ENCODE results near the gene CYLD. TPM values are rescaled to one million over a fixed set of nuclear protein-coding genes. Genes with fewer than 3 reads are reported as not detected.

CYLD gene
- total RNA-seq, 4 donors from 2014 or later = 24.3 to 56.1 (median 30.0) TPM

- DNase-seq = no peak
- TF ChIP-seq CTCF (IDR thresholded peaks at IDR 0.05) (no peak), POLR2A (IDR thresholded peaks at IDR 0.05) (no peak)
- no peak overlapping the region for H3K27ac ChIP-seq
- no peaks in the 10 kb centered on the region for H3K36me3 ChIP-seq
- no peak overlapping the region for H3K4me3 ChIP-seq
- H3K9me3 ChIP-seq = no peaks in the 10 kb centered on the region
- H3K4me1 ChIP-seq = no peaks in the 10 kb centered on the region
- no peaks in the 10 kb centered on the region for H3K27me3 ChIP-seq
Measured at GRCh38 chr16:50830698-50831097, 88.8 kb downstream of the CYLD start.

GRCh38 chr16:50831751-50832150 lies 89.9 kb downstream of the CYLD start:
- TF ChIP-seq CTCF (IDR thresholded peaks at IDR 0.05) = no peak
- TF ChIP-seq POLR2A (IDR thresholded peaks at IDR 0.05) = no peak
- H3K27me3 ChIP-seq = no peaks in the 10 kb centered on the region

GRCh38 chr16:50833929-50834328 lies 92.0 kb downstream of the CYLD start:
- no peaks in the 10 kb centered on the region for H3K9me3 ChIP-seq
- H3K27ac ChIP-seq = no peak overlapping the region
- H3K4me1 ChIP-seq = no peaks in the 10 kb centered on the region
- H3K27me3 ChIP-seq = no peaks in the 10 kb centered on the region
- DNase-seq = no peak
- H3K4me3 ChIP-seq = no peak overlapping the region
- no peaks in the 10 kb centered on the region for H3K36me3 ChIP-seq
- TF ChIP-seq CTCF (IDR thresholded peaks at IDR 0.05) (no peak), POLR2A (IDR thresholded peaks at IDR 0.05) (no peak)

More at GRCh38 chr16:50831751-50832150, 89.9 kb downstream of the CYLD start:
- DNase-seq = no peak
- Histone ChIP-seq H3K27ac (no peak overlapping the region), H3K4me3 (no peak overlapping the region), H3K9me3 (no peaks in the 10 kb centered on the region), H3K36me3 (no peaks in the 10 kb centered on the region), H3K4me1 (no peaks in the 10 kb centered on the region)

GRCh38 chr16:50834701-50835100 lies 92.8 kb downstream of the CYLD start:
- TF ChIP-seq CTCF (IDR thresholded peaks at IDR 0.05) = no peak
- TF ChIP-seq POLR2A (IDR thresholded peaks at IDR 0.05) = no peak
- H3K27ac ChIP-seq = no peak overlapping the region
- no peaks in the 10 kb centered on the region for H3K9me3 ChIP-seq
- DNase-seq = no peak
- no peak overlapping the region for H3K4me3 ChIP-seq
- H3K4me1 ChIP-seq = no peaks in the 10 kb centered on the region
- H3K36me3 ChIP-seq = no peaks in the 10 kb centered on the region
- H3K27me3 ChIP-seq = no peaks in the 10 kb centered on the region

GRCh38 chr16:50835358-50836060 lies 93.6 kb downstream of the CYLD start:
- DNase-seq = no peak
- H3K4me1 ChIP-seq = no peaks in the 10 kb centered on the region
- no peak overlapping the region for H3K27ac ChIP-seq
- H3K4me3 ChIP-seq = no peak overlapping the region
- H3K9me3 ChIP-seq = no peaks in the 10 kb centered on the region
- TF ChIP-seq CTCF (IDR thresholded peaks at IDR 0.05) (no peak), POLR2A (IDR thresholded peaks at IDR 0.05) (no peak)
- H3K27me3 ChIP-seq = no peaks in the 10 kb centered on the region
- H3K36me3 ChIP-seq = no peaks in the 10 kb centered on the region
